Measurements from ENCODE around the gene PARD3. TPM values are rescaled to one million over a fixed set of nuclear protein-coding genes. Genes with fewer than 3 reads are reported as not detected.

The PARD3 gene
- total RNA-seq, 1 donor from 2014 or later = 22.9 TPM

GRCh38 chr10:34776090-34776690 lies 38.9 kb downstream of the PARD3 start:
- H3K4me1 Mint-ChIP-seq (ENCODE audit: low read depth, unreplicated experiment) = peaks cover 29% of the 10 kb centered on the region

GRCh38 chr10:34775044-34775637 lies 40.0 kb downstream of the PARD3 start:
- no peak for DNase-seq
- peaks cover 1% of the 10 kb centered on the region for H3K9me3 Mint-ChIP-seq (ENCODE audit: unreplicated experiment)
- H3K4me1 Mint-ChIP-seq (ENCODE audit: low read depth, unreplicated experiment) = peaks cover 20% of the 10 kb centered on the region
- H3K27me3 Mint-ChIP-seq (ENCODE audit: unreplicated experiment) = peaks cover 5% of the 10 kb centered on the region
- H3K27ac Mint-ChIP-seq (ENCODE audit: unreplicated experiment) = no peak overlapping the region
- H3K36me3 Mint-ChIP-seq (ENCODE audit: unreplicated experiment) = no peaks in the 10 kb centered on the region
- TF ChIP-seq CTCF (IDR thresholded peaks at IDR 0.05; ENCODE audit: partially characterized antibody, unreplicated experiment) = no peak
- H3K4me3 Mint-ChIP-seq (ENCODE audit: unreplicated experiment) = no peak overlapping the region

More at GRCh38 chr10:34776090-34776690, 38.9 kb downstream of the PARD3 start:
- no peak for TF ChIP-seq CTCF (IDR thresholded peaks at IDR 0.05; ENCODE audit: partially characterized antibody, unreplicated experiment)
- Mint-ChIP-seq H3K27ac (ENCODE audit: unreplicated experiment) (no peak overlapping the region), H3K36me3 (ENCODE audit: unreplicated experiment) (no peaks in the 10 kb centered on the region), H3K27me3 (ENCODE audit: unreplicated experiment) (peaks cover 4% of the 10 kb centered on the region), H3K9me3 (ENCODE audit: unreplicated experiment) (peaks cover 1% of the 10 kb centered on the region), H3K4me3 (ENCODE audit: unreplicated experiment) (no peak overlapping the region)
- no peak for DNase-seq

GRCh38 chr10:34773636-34774630 lies 41.2 kb downstream of the PARD3 start:
- Mint-ChIP-seq H3K9me3 (ENCODE audit: unreplicated experiment) (peaks cover 1% of the 10 kb centered on the region), H3K4me3 (ENCODE audit: unreplicated experiment) (no peak overlapping the region), H3K27ac (ENCODE audit: unreplicated experiment) (no peak overlapping the region)

GRCh38 chr10:34771525-34771924 lies 43.6 kb downstream of the PARD3 start:
- no peaks in the 10 kb centered on the region for H3K36me3 Mint-ChIP-seq (ENCODE audit: unreplicated experiment)
- peaks cover 38% of the 10 kb centered on the region for H3K4me1 Mint-ChIP-seq (ENCODE audit: low read depth, unreplicated experiment)

More at GRCh38 chr10:34773636-34774630, 41.2 kb downstream of the PARD3 start:
- TF ChIP-seq CTCF (IDR thresholded peaks at IDR 0.05; ENCODE audit: partially characterized antibody, unreplicated experiment) = no peak
- H3K27me3 Mint-ChIP-seq (ENCODE audit: unreplicated experiment) = peaks cover 10% of the 10 kb centered on the region
- peaks cover 25% of the 10 kb centered on the region for H3K4me1 Mint-ChIP-seq (ENCODE audit: low read depth, unreplicated experiment)
- no peak for DNase-seq
- no peaks in the 10 kb centered on the region for H3K36me3 Mint-ChIP-seq (ENCODE audit: unreplicated experiment)

More at GRCh38 chr10:34771525-34771924, 43.6 kb downstream of the PARD3 start:
- H3K27me3 Mint-ChIP-seq (ENCODE audit: unreplicated experiment) = peaks cover 10% of the 10 kb centered on the region
- no peak for TF ChIP-seq CTCF (IDR thresholded peaks at IDR 0.05; ENCODE audit: partially characterized antibody, unreplicated experiment)
- H3K27ac Mint-ChIP-seq (ENCODE audit: unreplicated experiment) = no peak overlapping the region
- no peak for DNase-seq
- peaks cover 4% of the 10 kb centered on the region for H3K9me3 Mint-ChIP-seq (ENCODE audit: unreplicated experiment)
- no peak overlapping the region for H3K4me3 Mint-ChIP-seq (ENCODE audit: unreplicated experiment)
